ENCODE results near the gene IL21R.

IL21R gene

DNA sequence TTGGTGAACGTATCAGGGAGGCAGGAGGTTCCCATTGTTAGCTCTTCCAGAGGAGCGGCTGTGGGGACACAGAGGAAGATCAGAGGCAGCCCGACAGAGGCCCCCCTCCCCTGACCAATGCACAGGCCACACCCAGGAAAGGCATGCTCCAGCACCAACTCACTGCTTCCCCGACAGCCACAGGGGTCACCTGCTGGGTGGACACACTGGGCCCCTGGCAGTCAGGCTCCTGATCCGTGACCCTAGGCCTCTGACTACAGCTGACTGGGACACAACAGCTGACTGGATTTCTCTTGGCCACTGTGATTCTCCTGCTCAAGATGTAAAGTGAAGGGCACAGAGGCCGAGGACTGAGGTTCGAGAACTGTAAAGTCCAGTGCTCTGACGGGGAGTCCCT is 63.5 kb downstream of the IL21R start:
- no peak for DNase-seq

DNA sequence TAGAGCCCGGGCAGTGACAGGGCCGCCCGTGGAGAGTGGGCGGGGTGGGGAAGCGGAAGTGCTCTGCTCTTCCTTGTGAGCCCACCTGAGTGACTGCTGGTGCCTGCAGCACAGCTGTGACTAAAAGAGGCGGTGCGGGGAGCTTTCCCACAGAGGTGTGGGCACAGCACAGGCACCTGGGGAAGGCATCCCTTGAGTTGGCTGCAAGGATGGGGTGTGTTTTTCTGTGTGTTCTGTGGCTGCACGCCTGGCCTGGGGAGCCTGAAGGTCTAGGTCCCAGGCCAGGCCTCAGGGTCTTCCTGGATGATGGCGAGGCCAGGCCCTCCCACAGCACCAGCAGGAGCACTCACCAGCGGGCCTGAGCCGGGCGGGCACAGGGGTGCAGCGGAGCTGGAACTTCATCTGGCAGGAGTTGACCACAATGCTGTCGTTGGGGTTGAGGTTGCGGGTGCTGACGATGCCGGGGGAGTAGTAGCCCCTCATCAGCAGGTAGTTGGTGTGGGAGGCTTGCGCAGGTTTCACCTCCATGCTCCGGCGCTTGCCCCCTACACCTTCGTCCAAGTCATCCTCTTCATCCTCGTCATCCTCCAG is 67.1 kb downstream of the IL21R start:
- no peak for DNase-seq

DNA sequence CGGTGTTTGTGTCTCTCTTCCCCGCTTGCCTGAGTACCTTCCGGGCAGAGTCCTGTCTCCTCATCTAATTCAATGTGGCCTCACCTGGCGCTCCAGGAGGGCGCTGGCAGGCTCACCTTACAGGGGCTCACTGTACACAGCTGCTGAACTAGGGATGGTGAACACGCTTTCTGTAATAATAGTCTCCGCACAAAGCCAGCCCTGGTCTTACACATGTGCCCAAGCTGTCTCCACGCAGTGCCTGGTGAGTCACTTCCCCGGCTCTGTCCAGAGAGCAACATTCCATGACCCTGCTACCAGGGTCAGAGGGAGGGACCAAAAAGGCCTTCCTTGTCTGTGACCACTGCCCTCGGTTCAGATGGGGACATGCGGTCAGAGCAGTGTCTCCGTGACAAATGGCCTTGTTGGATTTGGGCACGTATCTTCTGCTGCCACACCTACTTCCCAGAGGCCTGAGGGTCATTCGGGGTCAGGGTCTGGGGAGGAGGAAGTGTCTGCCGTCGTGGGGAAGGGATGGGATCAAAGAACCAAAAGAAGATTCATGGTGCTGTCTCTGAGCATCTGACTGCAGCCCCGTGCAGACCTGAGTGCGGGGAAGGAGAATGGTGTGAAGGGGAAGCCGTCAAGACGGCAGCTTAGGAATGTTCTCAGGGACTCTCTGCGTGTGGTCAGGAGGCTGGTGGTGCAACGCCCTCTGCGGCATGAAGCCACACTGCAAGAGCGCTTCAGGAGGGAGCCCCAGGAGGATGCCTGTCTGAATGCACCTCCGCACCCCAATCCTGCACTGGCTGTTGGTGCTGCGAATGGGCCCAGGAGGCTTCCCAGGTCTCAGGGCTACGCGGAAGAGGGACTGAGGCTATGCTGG is 68.8 kb downstream of the IL21R start:
- DNase-seq = no peak

DNA sequence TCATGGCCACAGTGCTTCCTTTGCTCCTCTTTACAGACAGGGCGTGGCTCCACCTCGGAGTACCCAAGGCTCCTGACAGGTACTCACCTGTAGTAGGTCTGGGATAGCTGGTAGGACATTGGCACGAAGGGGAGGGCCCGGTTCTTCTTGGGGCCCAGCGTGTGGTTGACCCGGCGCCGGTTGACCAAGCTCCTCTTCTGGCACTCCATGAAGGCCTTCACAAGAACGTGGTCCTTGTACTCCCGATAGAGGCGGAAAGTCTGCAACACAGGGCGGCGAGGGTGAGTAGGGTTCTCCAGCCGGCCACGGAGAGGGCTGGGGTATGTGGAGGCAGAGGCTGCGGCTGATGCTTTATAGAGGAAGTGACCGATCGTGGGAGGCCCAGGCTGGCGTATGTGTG is 69.7 kb downstream of the IL21R start:
- DNase-seq = no peak

DNA sequence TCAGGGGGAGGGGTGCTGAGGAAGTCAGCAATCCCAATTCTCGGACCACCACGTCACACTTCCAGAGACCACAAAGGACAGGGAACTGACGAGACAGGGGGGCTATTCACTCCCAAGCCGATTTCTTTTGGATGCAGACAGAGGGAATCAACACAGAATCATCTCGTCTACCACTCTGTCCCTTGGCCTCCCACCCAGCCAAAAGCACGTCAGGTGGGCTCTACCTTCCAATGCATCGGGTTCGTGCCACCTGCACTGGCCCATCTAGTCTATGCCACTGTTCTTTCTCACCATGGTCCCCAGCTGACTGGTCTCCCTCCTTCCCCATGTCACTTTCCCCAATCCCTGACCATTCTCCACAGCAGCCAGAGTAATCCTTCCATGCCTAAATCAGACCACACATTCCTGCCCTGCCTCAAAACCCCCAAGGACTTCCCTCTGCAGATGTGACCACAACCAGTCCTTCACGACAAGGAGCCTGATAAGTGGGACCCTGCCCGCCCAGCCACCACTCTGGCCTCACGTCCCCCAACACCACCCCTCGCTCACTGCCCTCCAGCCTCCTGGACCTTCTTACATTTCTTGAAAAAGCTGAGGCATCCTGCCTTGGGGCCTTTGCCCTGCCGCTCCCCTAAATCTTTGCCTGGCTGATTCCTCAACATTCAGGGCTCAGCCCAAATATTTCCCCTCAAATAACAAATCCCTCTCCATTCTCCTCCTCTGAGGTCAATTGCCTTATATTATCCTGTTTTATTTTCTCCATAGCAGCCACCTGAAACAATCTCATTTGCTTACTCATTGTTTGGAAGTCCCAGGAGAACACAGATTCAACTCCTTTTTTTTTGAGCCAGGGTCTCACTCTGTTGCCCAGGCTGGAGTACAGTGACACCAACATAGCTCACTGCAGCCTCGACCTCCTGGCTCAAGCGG is 70.4 kb downstream of the IL21R start:
- no peak for DNase-seq

DNA sequence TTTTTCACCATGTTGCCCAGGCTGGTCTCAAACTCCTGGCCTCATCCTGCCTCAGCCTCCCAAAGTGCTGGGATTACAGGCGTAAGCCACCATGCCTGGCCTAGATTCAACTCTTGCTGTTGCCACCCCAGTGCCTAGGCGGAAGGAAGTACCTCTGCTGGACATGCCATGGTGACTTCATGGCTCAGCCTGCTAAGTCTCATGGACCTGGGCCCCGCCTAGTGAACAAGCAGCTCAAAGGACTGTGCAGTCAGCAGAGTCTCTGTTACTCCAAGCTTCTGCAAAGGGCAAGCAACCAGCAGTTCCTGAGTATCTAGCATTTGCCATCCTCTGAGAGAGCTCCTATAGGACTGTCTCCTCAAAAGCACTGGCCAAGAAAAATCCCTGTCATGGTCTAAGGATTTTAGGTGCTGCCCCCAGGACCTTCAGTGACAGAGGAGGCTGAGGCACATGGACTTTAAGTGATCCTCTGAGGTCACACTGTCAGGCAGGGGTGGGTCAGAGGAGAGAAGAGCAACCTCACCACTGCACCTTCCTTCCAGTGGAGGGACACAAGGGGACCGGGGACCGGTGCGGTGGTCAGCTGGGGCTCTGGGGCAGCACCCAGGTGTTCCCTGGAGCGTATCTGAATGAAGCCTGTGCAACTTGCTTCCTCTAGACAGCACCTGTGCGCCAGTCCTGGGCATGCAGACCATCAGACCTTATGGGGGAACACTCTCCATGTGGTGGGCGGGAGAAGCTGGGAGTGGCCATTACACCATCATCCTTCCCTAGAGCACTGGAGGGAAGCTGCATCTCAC is 71.3 kb downstream of the IL21R start:
- DNase-seq = no peak

DNA sequence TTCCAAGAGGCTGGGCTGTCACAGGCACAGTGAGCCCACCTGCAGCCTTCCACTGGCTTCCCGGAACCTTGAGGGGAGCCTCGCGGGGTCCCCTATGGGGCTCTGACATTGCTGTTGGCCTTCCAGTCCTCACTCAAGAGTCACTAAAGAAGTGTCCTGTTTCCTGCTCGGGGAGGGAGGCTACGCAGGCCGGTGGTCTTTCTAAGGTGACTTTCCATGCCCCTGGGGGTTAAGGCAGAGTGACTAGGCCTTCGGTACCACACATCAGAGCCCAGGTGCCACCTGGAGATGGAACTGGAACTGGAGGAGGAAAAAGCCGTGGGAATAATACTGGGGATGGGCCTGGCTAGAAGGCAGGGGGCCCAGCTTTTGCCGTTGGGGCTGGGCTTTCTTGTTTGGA is 72.1 kb downstream of the IL21R start:
- no peak for DNase-seq

DNA sequence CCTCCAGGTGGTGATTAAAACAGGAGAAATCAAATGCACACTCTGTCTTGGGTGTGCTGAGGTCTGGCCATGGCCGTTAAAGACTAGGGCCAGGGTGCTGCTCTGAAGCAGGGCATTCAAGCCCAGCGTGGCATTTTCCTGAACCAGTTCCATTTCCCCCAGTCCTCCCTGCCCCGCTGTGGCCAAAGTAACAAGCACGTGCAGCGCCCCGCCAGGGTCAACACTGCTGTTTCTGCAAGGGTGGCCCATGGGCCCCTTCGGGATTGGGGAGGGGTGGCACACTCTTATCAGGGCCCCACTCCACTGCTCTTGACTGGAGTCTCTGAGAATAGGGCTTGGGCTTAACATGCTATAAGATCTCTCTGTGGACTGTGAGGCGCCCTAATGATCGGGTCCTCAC is 72.9 kb downstream of the IL21R start:
- DNase-seq = no peak

DNA sequence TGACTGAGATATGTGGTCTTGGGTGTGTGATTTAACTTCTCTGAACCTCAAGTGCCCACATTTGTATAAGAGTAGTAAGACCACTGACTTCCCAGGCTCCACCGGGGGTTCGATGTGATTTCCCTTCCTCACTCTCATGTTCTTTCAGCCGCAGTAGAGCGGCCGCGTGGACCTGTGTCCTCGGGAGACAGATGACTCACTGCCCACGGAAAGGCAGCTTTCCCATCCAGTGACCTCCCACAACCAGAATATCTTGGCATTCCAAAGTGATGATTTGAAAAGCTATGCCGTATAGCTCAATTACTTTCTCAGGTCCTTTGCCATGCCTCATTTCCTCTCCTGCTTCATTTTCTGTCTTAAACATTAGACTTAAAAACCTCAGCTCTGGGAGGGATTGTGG is 73.6 kb downstream of the IL21R start:
- no peak for DNase-seq

DNA sequence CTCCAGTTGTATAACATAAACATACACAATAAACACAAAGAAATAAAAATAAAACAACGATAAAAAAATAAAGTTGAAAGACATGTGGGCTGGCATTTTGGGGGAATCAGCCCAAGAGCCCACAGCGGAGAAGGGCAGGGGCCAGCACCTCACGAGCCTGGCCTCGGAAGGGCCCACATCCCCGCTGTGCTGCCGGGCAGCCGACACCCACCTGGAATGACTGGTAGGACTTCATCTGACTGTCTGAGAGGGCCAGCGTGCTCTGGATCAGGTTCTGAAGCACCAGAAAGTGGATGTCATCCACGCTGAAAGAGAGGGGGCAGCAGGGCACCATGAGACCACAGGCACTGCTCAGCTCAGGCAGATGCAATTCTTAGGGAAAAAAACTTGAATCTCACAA is 74.3 kb downstream of the IL21R start:
- no peak for DNase-seq

DNA sequence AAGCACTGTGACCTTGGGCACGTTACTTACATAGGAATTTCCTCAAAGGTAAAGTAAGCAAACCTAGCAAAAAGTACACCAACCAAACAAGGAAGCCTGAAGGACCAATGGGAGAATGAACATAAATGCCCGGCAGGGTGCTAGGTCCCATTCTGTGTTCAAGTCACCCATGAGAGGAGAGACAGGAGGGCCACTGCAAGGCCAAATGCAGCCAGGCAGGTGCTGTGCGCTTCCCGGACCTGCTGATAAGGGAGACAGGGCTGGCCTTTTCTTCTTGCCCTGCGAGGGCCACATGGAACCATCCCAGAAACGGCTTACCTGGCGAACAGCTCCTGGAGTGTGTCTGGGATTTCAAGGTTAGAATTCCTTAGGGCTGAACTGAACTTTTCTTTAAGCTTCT is 78.8 kb downstream of the IL21R start:
- DNase-seq = no peak

DNA sequence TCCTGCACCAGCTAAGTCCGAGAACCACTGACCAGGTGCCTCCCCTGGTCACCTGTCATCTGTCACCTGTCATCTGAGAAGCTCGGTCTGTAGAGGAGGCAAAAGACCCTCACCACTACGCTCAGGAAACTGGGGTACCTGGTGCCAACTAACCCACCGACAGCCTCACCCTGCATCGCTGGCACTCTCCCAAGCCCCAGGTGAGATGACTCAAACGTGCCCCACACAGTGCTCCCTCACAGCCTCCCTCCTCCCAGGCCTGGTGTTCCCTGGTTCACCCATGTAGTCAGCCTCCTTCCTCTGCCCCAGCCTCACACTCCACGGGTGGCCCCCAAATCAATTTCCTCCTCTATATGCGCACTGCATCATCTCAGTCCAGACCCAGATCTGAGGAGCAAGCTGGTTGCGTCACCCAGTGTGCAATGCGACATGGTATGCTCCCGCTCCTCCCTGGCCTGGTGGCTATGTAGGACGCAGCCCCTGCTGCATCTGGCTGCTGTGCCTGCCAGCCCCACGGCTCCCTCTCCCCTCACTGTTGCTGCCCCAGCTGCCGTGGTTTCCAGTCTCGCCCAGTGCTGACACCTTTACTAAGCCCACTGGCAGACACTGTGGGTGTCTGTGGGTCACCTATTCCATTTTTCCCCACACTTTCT is 79.4 kb downstream of the IL21R start:
- no peak for DNase-seq

DNA sequence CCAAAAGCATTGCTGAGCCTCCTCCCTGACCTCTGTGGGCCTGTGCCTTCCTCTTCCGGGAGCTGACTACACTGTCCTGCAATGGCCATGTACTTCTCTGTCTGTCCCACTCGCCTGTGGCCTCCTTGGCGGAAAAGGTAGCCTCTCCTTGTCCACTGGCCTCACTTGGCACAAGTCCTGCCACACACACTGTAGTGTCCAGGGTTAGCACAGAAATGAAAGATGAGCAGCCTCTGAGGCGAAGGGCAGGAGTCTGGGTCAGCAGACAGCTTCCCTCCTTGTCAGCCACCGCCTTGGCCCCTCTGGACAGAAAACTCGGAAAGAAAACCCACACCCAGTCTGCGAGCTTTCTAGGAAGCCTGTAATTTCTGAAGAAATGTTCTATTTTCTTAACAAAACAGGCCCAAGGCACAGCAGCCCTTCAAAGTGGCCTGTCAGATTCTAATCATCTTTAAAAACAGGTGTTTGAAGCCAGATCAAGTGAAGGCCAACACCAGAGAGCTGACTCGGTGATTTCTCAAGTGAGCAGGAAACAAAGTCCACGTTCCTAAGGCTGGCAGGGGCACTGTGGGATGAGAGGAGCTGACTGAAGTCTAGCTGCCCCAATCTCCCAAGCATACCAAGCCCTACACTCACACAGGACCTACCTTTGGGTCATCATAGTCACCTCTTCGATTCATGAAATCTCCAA is 80.6 kb downstream of the IL21R start:
- DNase-seq = no peak

DNA sequence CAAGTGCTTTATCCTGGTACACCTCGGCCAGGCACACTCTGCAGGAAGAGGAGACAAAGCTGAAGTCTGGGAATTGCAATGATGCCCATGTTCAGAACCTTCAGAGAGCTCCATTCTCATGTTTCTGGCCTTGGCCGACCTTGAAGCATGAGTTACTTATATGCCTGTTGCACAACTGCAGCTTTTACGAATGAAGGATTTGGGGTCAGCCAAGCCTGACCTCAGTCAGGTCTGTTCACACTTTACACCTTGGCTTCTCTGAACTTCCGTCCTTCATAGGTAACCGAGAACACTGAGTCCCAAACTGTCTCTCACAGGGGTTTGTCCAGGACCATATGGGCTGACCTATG is 81.1 kb downstream of the IL21R start:
- DNase-seq = no peak

DNA sequence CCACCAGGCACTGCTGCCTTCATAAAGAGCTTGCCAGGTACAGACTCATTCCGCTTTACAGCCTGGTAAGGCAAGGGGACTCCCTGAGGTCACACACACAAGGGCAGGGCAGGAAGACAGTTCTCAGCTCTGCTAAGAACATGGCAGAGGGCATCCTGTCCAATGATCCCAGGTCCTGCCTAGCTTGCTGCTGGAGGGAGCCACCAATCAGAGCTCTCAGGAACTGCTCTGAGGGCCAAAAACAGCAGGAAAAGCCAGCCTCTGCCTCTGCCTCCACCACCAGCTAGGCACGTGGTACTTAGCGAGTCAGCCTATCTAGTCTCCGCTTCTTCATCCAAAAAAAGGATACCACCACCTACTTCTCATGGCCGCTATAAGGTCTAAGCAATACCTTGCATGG is 81.7 kb downstream of the IL21R start:
- DNase-seq = no peak

DNA sequence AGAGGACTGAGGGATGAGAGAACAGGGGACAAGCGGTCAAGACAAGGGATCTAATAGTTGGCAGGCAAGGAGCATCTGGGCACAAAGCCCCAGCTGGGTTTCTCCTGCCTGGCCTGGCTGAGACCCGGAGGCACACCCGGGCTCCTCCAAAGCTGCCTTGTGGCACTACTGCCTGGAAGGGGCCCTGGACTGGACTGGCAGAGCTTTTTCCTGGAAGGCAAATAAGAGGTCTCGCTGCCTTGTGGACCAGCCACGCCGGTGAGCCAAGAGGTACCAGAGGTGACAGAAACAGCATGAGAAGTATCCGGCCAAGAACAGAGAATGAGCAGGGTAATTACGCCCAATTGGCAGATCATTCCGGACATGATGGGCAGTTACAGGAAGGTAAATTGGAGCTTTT is 83.2 kb downstream of the IL21R start:
- no peak for DNase-seq

DNA sequence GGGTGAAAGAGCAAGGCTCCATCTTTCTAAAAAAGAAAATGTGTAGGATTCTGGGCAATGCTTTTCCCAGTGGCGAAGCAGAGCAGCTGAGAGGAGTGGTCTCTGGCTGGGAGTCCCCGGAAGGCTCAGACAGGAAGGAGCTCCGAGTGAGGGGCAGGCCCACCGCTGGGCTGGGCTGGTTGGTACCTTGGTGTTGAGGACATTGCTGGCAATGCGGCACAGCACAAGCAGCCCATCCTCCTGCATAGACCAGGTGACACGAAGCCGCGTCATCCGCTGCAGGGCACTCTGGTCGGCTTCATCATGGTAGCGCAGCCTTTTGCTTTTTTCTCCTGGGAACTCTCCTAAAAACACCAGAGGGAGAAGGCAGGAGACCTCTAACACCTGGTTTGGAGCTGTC is 83.8 kb downstream of the IL21R start:
- no peak for DNase-seq

DNA sequence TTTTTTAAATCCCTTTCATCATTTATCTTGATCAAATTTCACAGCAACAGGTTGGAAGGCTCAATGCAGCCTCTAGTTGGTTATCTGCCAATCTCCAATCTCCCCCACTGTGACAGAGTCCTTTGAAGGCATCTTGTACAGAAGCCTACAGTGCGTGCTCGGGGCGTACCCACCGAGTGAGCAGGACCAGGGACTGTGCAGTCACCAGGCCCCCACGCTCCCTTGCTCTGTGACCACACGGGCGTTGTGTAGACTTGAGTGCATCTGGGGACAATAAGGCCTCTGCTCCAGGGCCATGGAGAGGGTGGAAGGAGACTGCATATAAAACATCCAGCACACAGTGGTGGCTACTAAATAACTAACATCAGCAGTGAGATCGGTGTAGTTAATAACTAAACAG is 84.4 kb downstream of the IL21R start:
- no peak for DNase-seq

DNA sequence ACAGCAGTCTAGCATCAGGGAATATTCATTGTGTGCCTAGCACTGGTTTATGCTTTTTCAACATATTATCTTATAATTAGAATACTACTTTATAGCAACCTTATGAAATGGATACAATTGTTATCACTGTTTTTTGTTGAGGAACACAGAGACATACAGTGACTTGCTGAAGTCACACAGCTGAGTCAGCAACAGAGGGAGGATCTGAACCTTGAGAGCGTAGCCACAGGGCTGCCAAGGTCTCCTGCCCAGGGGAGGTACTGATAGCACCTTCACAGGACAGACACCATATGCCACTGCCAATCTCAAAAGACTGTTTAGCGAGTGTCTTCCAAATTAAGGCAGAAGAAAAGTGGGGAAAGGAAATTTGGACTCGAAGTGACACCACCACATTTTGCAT is 84.8 kb downstream of the IL21R start:
- no peak for DNase-seq

DNA sequence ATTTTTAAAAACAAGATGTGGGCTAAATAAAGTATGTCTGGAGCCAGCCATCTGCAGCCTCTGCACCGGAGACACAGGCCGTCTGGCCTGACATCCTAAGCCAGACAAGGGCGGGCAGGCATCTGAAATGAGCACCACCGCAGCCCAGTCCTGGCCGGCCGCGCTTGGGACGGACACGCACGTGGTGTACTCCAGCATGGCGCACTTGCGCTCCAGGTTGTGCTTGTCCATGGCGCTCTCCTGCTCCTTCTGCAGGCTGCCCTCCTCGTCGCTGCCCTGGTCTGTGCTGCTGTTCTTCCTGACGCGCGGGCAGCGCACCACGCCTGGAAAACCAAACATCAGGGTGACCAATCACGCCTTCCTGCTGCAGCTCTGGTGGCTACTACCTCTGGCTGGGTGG is 87.4 kb downstream of the IL21R start:
- no peak for DNase-seq

DNA sequence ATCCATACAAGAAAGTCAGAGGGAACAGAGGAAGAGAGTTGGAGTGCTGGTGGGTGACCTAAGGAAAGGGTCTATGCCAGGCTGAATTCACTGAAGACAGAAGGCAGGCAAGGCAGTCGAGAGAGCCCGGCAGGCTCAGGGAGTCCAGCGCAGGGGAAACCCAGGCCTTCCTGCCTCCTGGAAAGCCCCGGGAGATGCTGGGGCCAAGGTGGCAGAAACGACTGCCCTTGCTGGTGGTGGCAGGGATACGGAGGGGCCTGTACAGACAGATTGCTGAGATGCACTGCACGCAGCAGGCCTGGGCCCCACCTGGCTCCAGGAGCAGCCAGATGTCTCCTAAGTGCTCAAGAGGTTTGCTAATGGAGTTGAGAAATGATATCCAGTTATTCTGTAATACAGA is 87.9 kb downstream of the IL21R start:
- no peak for DNase-seq
